ENCODE measurements around the gene ZNF385A. TPM values are rescaled to one million over a fixed set of nuclear protein-coding genes. Genes with fewer than 3 reads are reported as not detected.
A peak's percentile ranks its signal among the peaks of the same experiment; 100 is the strongest.

Gene ZNF385A
- total and polyA plus RNA-seq, 2 of the 8 experiments (the other 6 are each of a cell fraction or from before 2014, with no cell fraction given): 5.2 to 14.3 TPM

GRCh38 chr12:54379398-54380201 lies 4.9 kb downstream of the ZNF385A start:
- 12% methylated on average over 19 of the region's 19 CpGs; no CpG with 5 or more reads in 1 of the 2 experiments for WGBS, 2 experiments (ENCODE audit: extremely low coverage in 1 of 2, insufficient coverage in 1 of 2, insufficient read length in 1 of 2, insufficient replicate concordance in 2 of 2, low coverage in 1 of 2, low lambda C conversion rate in 2 of 2, missing lambda C conversion rate in 1 of 2)
- no peaks in the 10 kb centered on the region for H3K9me3 ChIP-seq (ENCODE audit: insufficient read depth in 2 of 2, low read depth in 1 of 2, low read length in 1 of 2)
- H3K4me1 ChIP-seq (replicated peaks in 1 of 4; ENCODE audit: control insufficient read depth in 3 of 4, insufficient read depth in 4 of 4, low read length in 3 of 4): peaks cover 3 to 17% (median 12%) of the 10 kb centered on the region in 4 experiments
- peak overlapping the region; percentile 20; the same call in 1 of the 2 replicates for H2BK15ac ChIP-seq (ENCODE audit: low read length)
- H3K4me3 ChIP-seq (ENCODE audit: extremely low read depth in 1 of 4, insufficient read depth in 2 of 4, low read depth in 3 of 4, low read length in 4 of 4): peak overlapping the region; percentile 30 to 54 (median 38); a peak in 6 of 8 replicates
- no peak overlapping the region for H2AK5ac ChIP-seq (ENCODE audit: low read depth, low read length)
- DNase-seq (ENCODE audit: low read depth in 1 of 2, low spot score in 2 of 2): peak in 1 of 2 experiments; percentile 99
- H2BK12ac ChIP-seq (ENCODE audit: low read depth, low read length): no peak overlapping the region
- H3K56ac ChIP-seq (replicated peaks; ENCODE audit: insufficient read length, low read depth, low read length): no peak overlapping the region
- H3K4ac ChIP-seq (replicated peaks; ENCODE audit: insufficient read length, low read depth, low read length): no peak overlapping the region
- ChIA-PET CTCF (ENCODE audit: partially characterized antibody) (interaction anchor here (0.7 to 10.5 kb wide), 53 partner anchors 8 to 418 kb away, joined by 3 to 168 read pairs (median 7); partner anchors contain the start of gene NFE2), POLR2A (ENCODE audit: partially characterized antibody) (interaction anchor here (1.0 to 2.4 kb wide), 13 partner anchors 9 to 165 kb away, joined by 3 to 14 read pairs (median 5); partner anchors contain the start of genes CBX5 and HNRNPA1)
- H4K91ac ChIP-seq (replicated peaks; ENCODE audit: insufficient read length, low read length): no peak overlapping the region
- no peak overlapping the region for H4K8ac ChIP-seq (ENCODE audit: extremely low read depth, insufficient read depth, low read length)
- H3K23me2 ChIP-seq (ENCODE audit: low read depth, low read length): peaks cover 2% of the 10 kb centered on the region; the same call in 1 of the 2 replicates
- no peak overlapping the region for H3K27ac ChIP-seq (ENCODE audit: low read depth, low read length)
- H3K23ac ChIP-seq (ENCODE audit: insufficient read length): no peak overlapping the region
- H2BK5ac ChIP-seq (ENCODE audit: low read depth, low read length): no peak overlapping the region
- H4K5ac ChIP-seq (ENCODE audit: insufficient read length, low read depth, low read length): no peak overlapping the region
- H3K79me1 ChIP-seq (ENCODE audit: low read depth, low read length): 0 out of 2 replicates have a peak, but pooled peaks cover 2% of the 10 kb centered on the region
- no peak overlapping the region for H2BK20ac ChIP-seq (ENCODE audit: low read length)
- H3K18ac ChIP-seq (ENCODE audit: extremely low read depth, low read length): no peak overlapping the region
- H2BK120ac ChIP-seq (replicated peaks; ENCODE audit: low read depth, low read length): no peak overlapping the region
- H2AFZ ChIP-seq (ENCODE audit: low read length): no peak overlapping the region
- peaks cover 10 to 11% of the 10 kb centered on the region in 2 experiments for H4K20me1 ChIP-seq (replicated peaks in 1 of 2; ENCODE audit: control insufficient read depth in 1 of 2, insufficient read depth in 2 of 2, low read length in 2 of 2)
- FAIRE-seq: peak; percentile 32
- H3K36me3 ChIP-seq (ENCODE audit: control insufficient read depth in 2 of 4, insufficient read depth in 4 of 4, low read length in 3 of 4): peaks cover 0 to 10% (median 8%) of the 10 kb centered on the region in 4 experiments; a peak in 4 of 8 replicates
- H3K79me2 ChIP-seq (ENCODE audit: control insufficient read depth in 1 of 2, insufficient read depth in 2 of 2, low read length in 2 of 2): no peaks in the 10 kb centered on the region
- H3K14ac ChIP-seq (ENCODE audit: insufficient read length): no peak overlapping the region
- peaks cover 0 to 3% (median 1%) of the 10 kb centered on the region in 4 experiments; a peak in 2 of 7 replicates for H3K27me3 ChIP-seq (replicated peaks in 1 of 4; ENCODE audit: control insufficient read depth in 3 of 4, extremely low read depth in 1 of 4, insufficient read depth in 3 of 4, low read length in 3 of 4)
- H3K4me2 ChIP-seq (ENCODE audit: insufficient read depth in 1 of 2, low read depth in 2 of 2, low read length in 2 of 2): peak overlapping the region; percentile 1 to 84
- no peak overlapping the region for H3K9ac ChIP-seq (replicated peaks in 1 of 4; ENCODE audit: extremely low read depth in 1 of 4, low read depth in 3 of 4, low read length in 3 of 4)
- no peak for TF ChIP-seq BCL11A (IDR thresholded peaks at IDR 0.05; ENCODE audit: low read depth in 2 of 2, low read length in 2 of 2)
- TF ChIP-seq RFX5 (IDR thresholded peaks at IDR 0.05; ENCODE audit: borderline replicate concordance, low read depth, low read length): no peak
- TF ChIP-seq SAP30 (IDR thresholded peaks at IDR 0.05; ENCODE audit: insufficient read depth, insufficient replicate concordance, low read length): no peak
- peak; percentile 82 for TF ChIP-seq ATF3 (IDR thresholded peaks at IDR 0.05; ENCODE audit: insufficient read depth, low read depth, low read length)
- no peak; the same call in 1 of the 2 replicates for TF ChIP-seq SP1 (IDR thresholded peaks at IDR 0.05; ENCODE audit: low read depth, low read length)
- TF ChIP-seq SIX5 (IDR thresholded peaks at IDR 0.05; ENCODE audit: low read depth, low read length): no peak
- no peak for TF ChIP-seq CBX8 (IDR thresholded peaks at IDR 0.05; ENCODE audit: borderline replicate concordance, low read depth, low read length)
- TF ChIP-seq NRF1 (IDR thresholded peaks at IDR 0.05; ENCODE audit: low read depth, low read length): no peak
- no peak for TF ChIP-seq KDM1A (IDR thresholded peaks at IDR 0.05; ENCODE audit: borderline replicate concordance, low read length)
- no peak; the same call in 1 of the 2 replicates for TF ChIP-seq GABPA (IDR thresholded peaks at IDR 0.05; ENCODE audit: borderline replicate concordance, insufficient read depth, low read length)
